ENCODE data around the gene DRC1.
"Not testable (repeated sequence)": the region's sequence is repeated elsewhere in the genome, so short reads cannot be mapped to it uniquely, and the experiment has no call there.

Gene DRC1

DNA sequence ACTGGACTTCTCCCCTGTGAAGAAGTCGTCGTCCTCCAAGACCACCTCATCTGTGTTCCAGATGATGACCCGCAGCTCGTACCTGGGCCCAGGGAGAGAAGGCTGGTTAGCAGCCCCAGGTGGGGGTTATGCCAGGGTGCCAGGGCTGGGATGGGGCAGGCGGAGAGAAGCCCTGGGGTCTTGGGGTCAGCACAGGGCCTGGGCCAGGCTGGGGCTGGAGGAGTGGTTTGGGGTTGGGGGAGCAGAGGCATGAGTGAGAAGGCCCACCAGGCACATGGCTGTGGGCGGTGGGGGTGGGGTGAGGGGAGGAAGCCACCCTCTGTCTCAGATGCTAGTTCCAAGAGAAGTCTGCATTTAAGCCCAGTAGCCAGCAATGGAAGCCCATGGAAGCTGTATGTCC is 60.4 kb downstream of the DRC1 start:
- DNase-seq (ENCODE audit: extremely low read depth in 1 of 2, low read depth in 1 of 2): no peak

DNA sequence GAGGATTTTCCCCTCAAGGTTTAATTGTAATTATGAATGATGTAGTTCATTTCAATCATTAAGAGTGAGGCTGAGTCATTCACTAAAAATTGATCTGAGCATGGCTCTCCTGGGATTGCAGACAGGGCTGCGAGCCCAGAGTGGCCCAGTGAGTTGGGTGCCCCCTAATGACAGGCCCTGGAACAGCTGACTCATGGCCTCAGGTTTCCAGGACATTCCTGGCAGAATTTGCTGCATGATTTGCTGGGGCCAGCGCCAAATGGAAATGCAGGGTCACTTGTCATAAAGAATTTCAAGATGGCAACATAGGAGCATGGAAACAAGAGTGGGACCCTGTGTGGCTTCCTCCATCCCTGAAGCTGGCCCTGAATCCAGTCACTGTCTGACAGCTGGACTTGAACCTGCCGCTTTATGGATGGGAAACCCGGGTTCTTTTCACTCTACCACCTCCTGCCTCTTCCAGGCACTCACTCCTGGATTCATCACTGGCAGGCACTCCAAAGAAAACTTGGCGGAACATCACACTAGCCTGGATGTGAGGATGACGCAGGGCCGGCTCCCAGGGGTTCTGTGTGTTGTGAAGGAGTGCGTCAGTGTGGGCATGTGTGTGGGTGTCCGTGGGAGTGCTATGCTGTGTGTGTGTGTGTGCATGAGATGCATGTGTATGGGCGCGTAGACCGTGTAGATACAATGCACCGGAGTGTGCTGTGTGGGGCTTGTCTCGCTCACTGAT is 61.0 kb downstream of the DRC1 start:
- DNase-seq (ENCODE audit: extremely low read depth in 1 of 2, low read depth in 1 of 2): no peak

DNA sequence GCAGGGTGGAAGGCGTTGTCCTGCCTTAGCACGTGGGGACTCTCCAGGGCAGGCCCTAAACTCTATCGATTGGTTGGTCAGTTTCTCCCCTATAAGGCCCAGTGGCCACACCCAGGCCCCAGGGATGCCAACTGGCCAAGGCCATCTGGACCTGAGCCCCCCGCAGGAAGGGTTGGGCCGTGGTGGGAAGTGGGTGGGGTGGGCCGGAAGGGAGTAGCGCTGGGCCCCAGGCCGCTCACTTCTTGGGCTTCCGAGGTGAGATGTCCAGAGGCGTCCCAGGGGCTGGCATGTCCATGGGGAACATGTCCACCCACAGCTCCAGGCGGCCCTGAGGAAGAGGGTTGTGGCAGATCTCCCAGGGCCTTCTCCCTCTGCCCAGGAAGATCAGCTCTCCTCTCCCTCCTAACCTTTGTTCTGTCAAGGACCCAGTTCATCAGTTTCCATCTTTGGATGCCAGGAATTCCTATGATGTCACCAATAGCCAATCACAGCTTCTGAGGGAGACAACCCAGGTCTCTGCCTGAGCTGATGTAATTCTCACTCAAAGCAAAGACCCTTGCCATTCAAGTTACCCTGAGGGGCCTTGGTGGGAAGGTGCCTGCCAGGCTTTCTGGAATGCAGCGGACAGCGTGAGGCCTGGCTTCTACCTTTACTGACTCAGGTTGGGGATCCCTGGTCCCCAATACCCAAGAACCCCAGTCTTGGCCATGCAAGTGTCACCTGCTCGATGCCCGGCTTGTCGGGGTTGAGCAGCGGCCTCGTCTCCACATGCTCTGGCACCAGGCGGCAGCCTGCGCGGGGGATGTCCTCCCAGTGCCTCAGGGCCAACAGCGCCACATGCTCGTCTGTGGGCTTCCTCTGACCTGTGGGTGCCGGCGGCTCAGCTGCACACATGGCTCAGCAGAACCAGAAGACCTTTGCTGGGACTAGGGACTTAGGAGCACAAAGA is 61.8 kb downstream of the DRC1 start:
- DNase-seq (ENCODE audit: extremely low read depth in 1 of 2, low read depth in 1 of 2): no peak

DNA sequence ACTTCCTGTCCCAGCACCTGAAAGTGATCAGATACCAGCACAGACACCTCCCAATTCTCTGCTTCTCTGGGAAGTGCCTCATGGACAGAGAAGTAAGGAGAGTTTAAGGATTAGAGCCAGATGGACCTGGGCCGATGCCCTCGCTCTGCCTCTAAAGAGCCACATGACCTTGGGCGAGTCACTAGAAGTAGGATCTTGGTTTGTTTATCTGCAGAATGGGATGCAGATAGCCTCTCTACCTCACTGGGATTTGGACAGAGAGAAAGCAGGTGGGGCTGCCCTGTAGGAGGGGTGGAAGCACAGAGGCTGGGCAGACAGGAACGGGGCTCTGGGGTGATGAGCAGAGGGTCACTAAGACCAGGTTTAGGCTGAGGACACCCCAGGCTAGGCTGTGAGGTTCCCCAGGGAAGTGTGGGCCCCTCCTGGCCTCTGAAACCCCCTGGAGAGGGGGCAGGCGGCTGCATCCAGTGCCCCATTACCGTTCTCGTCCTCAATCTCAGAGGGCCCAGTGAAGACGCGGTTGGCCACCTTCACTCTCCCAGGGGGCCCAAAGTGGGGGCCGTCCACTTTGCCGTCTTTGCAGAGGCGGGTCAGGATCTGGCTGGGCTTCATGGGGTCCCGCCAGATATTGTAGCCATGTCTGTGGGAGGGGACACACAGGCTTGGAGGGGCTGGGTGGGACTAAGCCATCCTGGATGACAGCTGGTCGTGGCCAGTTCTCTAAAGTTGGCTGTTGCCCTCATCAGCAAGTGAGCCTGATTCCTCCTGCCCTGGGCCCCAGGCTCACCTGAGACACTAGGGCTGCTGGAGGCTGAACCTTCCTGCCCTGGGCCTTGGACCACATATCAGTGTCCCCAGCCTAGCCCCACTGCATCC is 62.9 kb downstream of the DRC1 start:
- no peak for DNase-seq (ENCODE audit: extremely low read depth in 1 of 2, low read depth in 1 of 2)

DNA sequence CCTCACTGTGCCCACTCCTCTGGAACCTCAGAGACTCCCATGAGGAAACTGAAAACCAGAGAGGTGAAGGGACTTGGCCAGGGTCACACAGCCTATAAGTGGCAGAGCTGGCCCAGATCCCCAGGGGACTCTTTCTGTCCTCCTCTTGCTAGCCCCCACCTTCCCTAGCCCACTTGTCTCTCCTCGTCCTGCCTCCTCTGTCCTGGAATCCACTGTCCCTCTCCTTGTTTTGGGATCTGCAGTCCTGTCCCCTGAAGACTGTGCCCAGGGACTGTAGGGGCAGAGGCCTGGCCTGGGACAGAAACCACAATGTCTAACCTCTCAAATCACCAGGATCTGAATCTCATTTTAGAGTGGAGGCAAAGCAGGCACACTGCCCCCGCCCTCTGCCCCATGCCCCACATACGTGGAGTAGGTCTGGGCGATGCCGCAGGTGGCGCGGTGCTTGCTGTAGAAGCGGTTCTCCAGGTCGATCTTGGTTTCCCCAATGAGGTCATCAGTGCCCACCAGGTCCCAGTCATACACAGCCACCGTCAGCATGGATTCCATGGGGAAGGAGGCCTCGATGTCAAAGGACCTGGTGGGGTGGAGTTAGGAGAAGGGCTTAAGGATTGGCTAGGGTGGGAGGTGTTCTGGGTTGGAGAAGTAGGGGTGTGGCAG is 63.7 kb downstream of the DRC1 start:
- DNase-seq (ENCODE audit: extremely low read depth in 1 of 2, low read depth in 1 of 2): no peak

DNA sequence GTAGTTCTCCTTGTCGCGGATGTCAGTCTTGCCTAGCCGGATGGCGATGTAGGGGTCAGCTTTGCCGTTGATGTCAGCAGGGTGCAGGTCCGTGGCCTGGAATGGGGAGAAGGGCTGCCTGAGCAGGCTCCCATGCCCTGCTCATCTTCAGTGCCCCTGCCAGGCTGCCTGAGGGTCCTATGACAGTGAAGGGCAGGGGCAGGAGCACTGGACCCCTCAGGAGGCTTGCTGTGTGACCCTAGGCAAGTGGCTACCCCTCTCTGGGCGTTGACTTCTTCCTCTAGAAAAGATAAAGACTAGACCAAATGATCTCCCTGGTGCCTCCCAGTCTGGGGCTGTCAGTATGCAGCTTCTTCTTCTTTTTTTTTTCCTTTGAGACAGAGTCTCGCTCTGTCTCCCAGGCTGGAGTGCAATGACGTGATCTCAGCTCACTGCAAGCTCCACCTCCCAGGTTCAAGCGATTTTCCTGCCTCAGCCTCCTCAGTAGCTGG is 64.3 kb downstream of the DRC1 start:
- DNase-seq (ENCODE audit: extremely low read depth in 1 of 2, low read depth in 1 of 2): no peak

DNA sequence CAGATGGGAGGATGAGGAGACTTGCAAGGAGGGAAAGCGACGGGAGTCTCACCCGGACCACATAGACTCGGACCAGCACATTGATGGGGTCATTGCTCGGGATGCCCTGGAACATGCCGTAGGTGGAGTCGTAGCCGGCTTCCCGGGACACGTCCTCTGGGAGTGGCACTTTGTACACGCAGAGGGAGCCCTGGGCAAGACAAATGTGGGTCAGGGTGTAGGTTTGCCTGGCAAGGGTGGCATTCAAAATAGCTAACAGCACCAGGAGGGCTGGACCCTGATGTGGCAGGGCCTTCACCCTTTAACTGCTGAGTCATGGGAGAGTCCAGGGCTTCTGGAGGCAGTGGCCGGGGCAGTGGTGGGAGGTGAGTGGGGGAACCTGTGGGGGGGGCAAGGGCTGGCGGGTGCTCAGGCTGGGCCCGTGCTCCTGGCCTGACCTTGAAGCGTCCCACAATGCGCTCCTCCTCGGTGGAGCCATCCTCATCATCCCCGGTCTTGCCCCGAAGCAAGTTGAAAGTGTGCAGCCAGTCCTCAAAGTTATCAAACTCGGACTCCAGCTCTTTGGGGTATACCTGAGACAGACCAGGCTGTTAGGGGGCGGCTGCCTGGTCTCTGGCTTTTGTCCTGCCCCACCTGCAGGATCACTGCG is 65.1 kb downstream of the DRC1 start:
- DNase-seq (ENCODE audit: extremely low read depth in 1 of 2, low read depth in 1 of 2): no peak

DNA sequence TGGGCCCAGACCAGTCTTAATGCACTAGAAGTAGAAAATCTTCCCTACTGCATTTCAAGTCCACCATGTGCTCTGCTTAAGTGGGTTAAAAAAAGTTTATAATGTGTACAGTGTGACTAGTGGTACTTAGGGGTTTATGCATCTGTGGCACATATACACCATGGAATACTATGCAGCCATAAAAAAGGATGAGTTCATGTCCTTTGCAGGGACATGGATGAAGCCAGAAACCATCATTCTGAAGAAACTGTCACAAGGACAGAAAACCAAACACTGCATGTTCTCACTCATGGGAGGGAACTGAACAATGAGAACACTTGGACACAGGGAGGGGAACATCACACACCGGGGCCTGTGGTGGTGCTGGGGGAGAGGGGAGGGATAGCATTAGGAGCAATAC is 66.8 kb downstream of the DRC1 start:
- DNase-seq (ENCODE audit: extremely low read depth in 1 of 2, low read depth in 1 of 2): not testable (repeated sequence)

DNA sequence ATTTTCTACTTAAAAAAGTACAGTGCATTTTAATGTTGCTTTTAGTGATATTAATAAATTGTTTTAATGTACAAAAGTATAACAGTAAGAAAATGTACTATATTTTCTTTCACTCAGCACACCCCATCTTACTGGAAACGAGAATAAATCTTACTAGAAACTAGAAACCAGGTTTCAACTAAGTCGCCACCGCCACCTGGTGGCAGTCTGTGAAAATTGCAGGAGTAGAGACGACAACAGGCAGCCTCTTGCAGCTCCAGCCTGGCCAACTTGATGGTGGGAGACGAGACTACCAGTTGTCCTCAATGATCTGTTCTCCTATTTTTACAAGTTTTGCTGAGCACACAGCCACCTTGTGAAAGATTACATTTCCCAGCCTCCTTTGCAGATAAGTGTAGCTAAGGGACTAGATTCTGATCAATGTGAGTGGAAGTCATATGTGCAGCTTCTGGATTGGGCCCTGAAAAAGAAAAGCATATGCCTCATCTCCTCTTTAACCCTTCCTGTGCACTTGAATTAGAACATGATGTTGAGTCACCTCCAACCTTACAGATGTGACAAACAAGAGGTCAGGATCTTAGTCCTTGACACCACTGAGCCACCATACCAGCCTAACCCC is 67.5 kb downstream of the DRC1 start:
- peak in 1 of 2 donors; percentile 23 for DNase-seq (ENCODE audit: extremely low read depth in 1 of 2, low read depth in 1 of 2)

DNA sequence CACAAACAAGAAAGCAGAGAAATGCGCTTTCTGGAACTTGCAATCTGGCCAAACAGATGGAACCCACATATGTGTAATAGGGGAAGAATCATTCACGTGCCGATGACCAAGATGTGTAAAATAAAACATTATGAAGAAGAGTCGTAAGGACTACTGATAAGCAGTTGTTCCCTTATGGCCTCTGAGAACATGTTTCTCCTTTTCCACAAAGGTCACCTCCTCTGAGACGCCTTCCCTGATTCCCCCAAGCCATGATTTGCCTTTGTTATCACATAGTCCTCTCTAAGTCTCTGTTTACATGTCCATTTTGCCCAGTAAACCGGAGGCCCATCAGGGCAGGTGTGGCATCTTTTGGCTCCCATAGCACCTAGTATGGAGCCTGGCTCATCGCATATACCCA is 68.2 kb downstream of the DRC1 start:
- DNase-seq (ENCODE audit: extremely low read depth in 1 of 2, low read depth in 1 of 2): no peak

DNA sequence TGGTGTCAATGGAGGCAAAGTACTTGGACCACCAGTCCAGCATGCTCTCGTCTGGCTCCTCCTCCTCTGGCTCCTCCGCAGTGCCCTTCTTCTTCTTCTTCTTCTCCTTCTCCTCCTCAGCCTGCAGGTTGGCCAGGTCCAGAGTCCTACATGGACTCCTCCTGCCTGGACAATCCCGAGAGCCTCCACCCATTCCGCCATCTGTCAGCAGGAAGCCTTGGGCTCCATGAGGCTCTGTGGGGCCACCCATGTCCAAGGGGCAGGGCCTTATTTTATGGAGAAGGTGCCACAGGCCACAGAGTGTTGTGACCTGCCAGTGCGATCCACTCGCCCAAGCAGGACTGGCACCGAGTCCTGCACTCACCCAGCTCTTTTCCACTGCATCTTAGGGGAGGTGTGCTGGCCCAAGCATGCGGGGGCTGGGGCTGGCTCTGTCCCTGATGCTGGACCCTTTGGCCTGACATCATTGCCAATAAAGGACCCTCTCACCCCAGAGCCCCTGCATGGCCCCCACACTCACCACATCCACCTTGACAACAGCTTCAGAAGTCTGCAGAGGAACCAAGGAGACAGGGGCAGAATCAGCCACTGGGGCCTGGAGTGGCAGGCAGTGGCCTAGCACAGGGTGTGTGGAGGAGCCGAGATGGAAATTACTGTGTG is 69.0 kb downstream of the DRC1 start:
- DNase-seq (ENCODE audit: extremely low read depth in 1 of 2, low read depth in 1 of 2): no peak

DNA sequence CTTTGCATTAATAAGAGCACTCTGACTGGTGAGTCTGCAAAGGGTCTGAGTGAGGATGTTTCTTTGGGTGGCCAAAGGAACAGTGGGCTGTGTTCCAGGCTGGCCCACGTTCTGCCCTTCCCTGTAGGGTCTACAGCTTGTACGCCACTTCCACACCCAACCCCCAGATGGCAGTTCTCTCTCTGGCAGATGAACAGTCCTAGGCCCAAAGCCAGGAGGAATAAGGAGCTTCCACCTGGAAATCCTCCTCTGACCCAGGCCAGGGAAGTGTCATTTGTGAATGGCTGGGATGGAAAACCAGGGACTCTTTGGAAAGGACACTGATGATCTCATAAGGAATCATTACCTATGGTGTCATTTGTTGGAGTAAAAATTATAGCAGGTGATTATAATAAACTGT is 69.6 kb downstream of the DRC1 start:
- no peak for DNase-seq (ENCODE audit: extremely low read depth in 1 of 2, low read depth in 1 of 2)

DNA sequence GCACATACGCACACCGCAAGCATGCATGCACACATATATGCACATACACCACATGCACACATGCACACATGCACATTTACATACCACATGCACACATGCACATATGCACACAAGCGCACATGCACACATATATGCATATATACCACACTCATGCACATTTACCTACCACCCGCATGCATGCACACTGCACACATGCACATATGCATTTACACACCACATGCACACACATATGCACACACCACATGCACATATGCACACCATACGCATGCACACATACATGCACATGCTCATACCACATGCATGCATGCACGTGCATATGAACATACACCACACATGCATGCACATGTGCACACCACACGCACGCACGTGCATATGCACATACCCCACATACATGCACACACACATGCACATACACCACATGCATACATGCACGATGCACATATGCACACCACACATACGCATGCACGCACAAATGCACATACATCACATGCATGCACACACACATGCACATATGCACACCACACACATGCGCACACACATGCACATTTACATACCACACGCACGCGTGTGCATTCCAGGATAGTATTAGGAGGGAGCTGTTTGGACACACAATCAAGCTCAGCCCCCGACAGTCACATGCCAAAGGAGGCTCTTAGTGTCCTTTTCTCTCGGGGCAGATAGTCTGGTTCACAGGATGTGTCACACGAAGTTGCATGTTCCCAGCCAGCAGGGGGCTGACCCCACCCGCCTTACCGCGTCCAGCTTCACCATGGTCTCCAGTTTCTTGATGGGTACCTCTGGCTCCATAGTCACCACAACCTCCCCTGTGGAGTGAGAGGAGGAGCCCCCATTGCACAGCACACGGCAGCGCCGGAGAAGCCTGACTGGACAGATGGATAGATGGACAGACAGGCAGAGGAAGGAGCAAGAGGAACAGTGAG is 70.3 kb downstream of the DRC1 start:
- no peak for DNase-seq (ENCODE audit: extremely low read depth in 1 of 2, low read depth in 1 of 2)

DNA sequence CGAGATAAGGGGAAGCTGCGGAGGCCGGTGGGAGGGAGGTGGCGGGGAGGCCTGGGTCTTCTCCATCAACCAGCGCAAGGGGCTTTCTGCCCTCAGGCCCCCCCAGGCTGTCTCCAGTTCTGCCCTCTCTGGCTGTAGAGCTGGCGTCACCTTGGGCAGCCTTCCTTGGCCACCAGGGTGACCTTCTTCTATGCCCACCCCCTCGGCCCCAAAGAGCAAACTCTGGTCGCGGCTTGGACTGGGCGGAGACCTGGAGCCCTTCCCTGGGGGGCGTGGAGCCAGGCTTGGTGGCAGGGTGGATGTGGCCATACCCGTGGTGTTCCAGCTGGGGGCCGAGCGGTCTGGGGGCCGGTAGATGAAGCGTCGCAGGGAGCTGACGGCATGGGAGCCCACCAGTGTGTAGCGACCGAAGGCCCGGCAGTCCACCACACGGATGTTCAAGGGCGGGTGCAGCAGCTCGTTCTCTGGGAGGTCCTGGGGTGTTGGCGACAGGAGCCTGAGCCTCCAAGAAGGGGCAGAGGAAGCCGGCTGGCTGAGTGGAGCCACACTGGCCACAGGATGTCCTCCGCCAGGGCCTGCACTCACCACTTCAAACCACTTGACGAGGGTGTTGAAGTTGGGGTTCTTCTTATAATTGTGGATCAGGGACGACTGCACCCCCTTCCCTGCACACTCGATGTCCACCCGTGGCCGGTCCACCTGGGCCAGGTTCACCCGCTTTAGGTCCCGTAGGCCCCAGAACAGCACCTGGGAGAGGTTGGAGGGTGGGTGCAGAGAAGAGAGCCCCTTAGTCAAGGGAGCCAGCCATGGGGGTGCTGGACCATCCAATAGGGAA is 71.3 kb downstream of the DRC1 start:
- DNase-seq (ENCODE audit: extremely low read depth in 1 of 2, low read depth in 1 of 2): no peak

DNA sequence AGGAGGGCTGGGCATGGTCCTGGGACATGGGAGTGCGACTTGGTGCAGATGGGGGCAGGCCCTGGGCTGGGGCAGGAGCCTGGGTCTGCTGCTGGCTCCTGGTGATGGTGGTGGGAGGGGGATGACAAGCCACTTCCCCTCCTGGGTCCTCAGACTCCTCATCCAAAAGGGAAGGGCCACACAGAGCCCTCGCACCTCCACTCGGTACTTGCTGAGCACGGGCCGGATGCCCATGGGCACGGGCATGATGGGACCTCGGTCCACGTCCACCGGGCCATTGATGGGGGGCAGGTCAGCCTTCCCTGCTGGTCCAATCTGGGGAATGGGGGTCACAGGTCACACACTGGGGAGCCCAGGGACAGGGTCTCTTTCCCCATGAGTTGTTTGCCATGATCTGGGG is 72.1 kb downstream of the DRC1 start:
- no peak for DNase-seq (ENCODE audit: extremely low read depth in 1 of 2, low read depth in 1 of 2)

DNA sequence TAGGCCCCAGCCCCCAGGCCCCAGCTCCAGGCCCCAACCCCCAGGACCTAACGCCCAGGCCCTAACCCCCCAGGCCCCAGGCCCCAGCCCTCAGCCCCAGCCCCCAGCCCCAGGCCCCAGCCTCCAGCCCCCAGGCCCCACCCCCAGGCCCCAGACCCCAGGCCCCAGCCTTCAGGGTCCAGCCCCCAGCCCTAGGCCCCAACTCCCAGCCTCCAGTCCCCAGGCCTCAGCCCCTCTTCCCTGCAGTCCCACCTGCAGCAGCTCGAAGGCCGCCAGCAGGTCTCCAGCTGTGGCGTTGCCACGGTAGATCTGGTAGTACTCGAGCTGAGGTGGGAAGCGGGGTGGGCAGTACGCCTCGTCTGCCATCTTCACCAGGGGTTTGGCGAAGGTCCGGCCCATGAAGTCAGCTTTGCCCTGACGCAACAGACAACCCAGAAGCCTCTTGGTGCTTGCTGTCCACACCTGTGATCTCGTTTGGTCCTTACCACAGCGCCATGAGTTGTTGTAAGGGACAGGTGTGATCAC is 72.6 kb downstream of the DRC1 start:
- DNase-seq (ENCODE audit: extremely low read depth in 1 of 2, low read depth in 1 of 2): no peak

DNA sequence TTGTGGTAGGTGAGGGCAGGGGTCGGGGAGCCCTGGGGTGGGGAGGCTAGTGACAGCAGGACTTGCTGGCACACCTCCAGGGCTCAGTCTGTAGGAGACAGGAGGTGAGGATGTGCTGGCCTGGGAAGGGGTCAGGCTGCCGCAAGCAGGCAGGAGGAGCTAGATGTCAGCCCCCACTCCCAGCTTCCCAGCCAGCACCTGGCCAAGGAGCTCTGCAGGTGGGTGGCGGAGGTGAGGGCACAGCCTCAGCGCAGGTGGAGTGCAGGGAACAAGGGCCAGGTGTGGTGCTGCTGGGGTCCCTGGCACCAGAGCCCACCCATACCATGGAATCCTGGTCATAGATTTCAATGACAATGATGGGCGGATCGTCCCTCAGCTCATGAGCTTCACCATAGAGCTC is 73.3 kb downstream of the DRC1 start:
- DNase-seq (ENCODE audit: extremely low read depth in 1 of 2, low read depth in 1 of 2): no peak
